A549 (cell line): Measurements from ENCODE around the gene TBC1D25. TPM values are rescaled to one million over a fixed set of nuclear protein-coding genes. Genes with fewer than 3 reads are reported as not detected.
"Not testable (repeated sequence)": the region's sequence is repeated elsewhere in the genome, so short reads cannot be mapped to it uniquely, and the experiment has no call there.

Source experiments
- ATAC-seq, 2 experiments: fragments of 200-7000 bp in 1 of 2; fragments of >200 bp in 1 of 2; cut with Nextera tagmentation in 1 of 2; cut with Tn5 transposase in 1 of 2; 3 replicates each; pipeline versions ENCODE4 v1.8.0 to v1.9.1; 2018 to 2020; ENCODE audit warnings: mild to moderate bottlenecking in 1 of 2, moderate library complexity in 1 of 2
- CTCF ChIA-PET: fragments of 300-600 bp; sonication (Branson Sonifier 250); formaldehyde crosslinking; extraction: SDS; loops from one replicate; lab custom pipeline; 2021; ENCODE audit warnings: antibody characterized with exemption, inconsistent platforms; lab: Yijun Ruan, JAX
- POLR2A ChIA-PET: fragments of 350-600 bp; formaldehyde crosslinking; extraction: SDS; loops from one replicate; lab custom pipeline; 2021; ENCODE audit warnings: antibody characterized with exemption, inconsistent platforms; lab: Yijun Ruan, JAX
- DNase-seq, 2 experiments: peaks; one replicate each; pipeline versions ENCODE4 v3.0.0 to v3.0.0-alpha.2; 2011 to 2016; ENCODE audit warnings: low read depth in 1 of 2, low spot score in 1 of 2
- FAIRE-seq: peaks from 2 replicates; lab custom pipeline; 2011; peaks lifted over from hg19 to GRCh38; lab: Jason Lieb, UNC
- H3K27ac ChIP-seq, 2 experiments: fragments of >200 bp; sonication (Bioruptor Twin); formaldehyde crosslinking; 3 replicates each; pipeline ENCODE4 v1.5.1; 2016 to 2017
- H3K4me1 ChIP-seq: fragments of >200 bp; sonication (Bioruptor Twin); formaldehyde crosslinking; 3 replicates; pipeline ENCODE4 v1.6.1; 2016
- H3K4me2 ChIP-seq: fragments of >200 bp; sonication (Bioruptor Twin); formaldehyde crosslinking; 3 replicates; pipeline ENCODE4 v1.6.1; 2016
- H3K4me3 ChIP-seq: fragments of >200 bp; sonication (Bioruptor Twin); formaldehyde crosslinking; 3 replicates; pipeline ENCODE4 v1.5.1; 2016
- H3K9me3 ChIP-seq: fragments of >200 bp; sonication (Bioruptor Twin); formaldehyde crosslinking; 3 replicates; pipeline ENCODE4 v1.6.1; 2016
- ATOH8 ChIP-seq: fragments of 250-450 bp; sonication (Bioruptor Pico); IDR thresholded peaks from 2 replicates; pipeline ENCODE4 v1.5.0; 2020; ENCODE audit warnings: low read depth, mild to moderate bottlenecking, moderate library complexity
- CBX8 ChIP-seq: fragments of 200-600 bp; sonication (generic); IDR thresholded peaks from 2 replicates; pipeline ENCODE4 v1.6.1; 2016
- CEBPB ChIP-seq, 2 experiments: fragments of >200 bp in 1 of 2; sonication (Bioruptor Twin) in 1 of 2; formaldehyde crosslinking in 1 of 2; IDR thresholded peaks; 2 replicates each; pipeline ENCODE4 v1.6.1; 2012 to 2016
- CHD4 ChIP-seq: fragments of 200-600 bp; sonication (generic); IDR thresholded peaks from 2 replicates; pipeline ENCODE4 v1.6.1; 2016; ENCODE audit warnings: antibody characterized with exemption, mild to moderate bottlenecking, borderline replicate concordance
- FOSB ChIP-seq: fragments of 250-450 bp; sonication (Bioruptor Pico); IDR thresholded peaks from 2 replicates; pipeline ENCODE4 v1.5.0; 2020; ENCODE audit warnings: mild to moderate bottlenecking, moderate library complexity
- HOXB13 ChIP-seq: fragments of 250-450 bp; sonication (Bioruptor Pico); IDR thresholded peaks from 2 replicates; pipeline ENCODE4 v1.5.0; 2020; ENCODE audit warnings: low read depth, mild to moderate bottlenecking, moderate library complexity
- HOXB5 ChIP-seq: fragments of 250-450 bp; sonication (Bioruptor Pico); IDR thresholded peaks from 2 replicates; pipeline ENCODE4 v1.5.0; 2020; ENCODE audit warnings: mild to moderate bottlenecking, moderate library complexity
- MAFK ChIP-seq: fragments of 450-650 bp; IDR thresholded peaks from 2 replicates; pipeline ENCODE4 v1.6.1; 2014; ENCODE audit not compliant: partially characterized antibody
- MAX ChIP-seq: IDR thresholded peaks from 2 replicates; pipeline ENCODE4 v1.6.1; 2012
- PHF8 ChIP-seq: fragments of 200-600 bp; sonication (generic); IDR thresholded peaks from 2 replicates; pipeline ENCODE4 v1.6.1; 2016; ENCODE audit warnings: low read depth, mild to moderate bottlenecking, antibody characterized with exemption, moderate library complexity, borderline replicate concordance
- POLR2A ChIP-seq: IDR thresholded peaks from 2 replicates; pipeline ENCODE4 v1.6.1; 2012; ENCODE audit warnings: mild to moderate bottlenecking, low read length
- POLR2AphosphoS2 ChIP-seq: conservative IDR thresholded peaks from 2 replicates; pipeline ENCODE4 v1.6.1; 2012; ENCODE audit warnings: low read length, improper control_type of control experiment, inconsistent platforms
- RAD21 ChIP-seq, 2 experiments: fragments of >200 bp in 1 of 2; sonication (Bioruptor Twin) in 1 of 2; formaldehyde crosslinking in 1 of 2; IDR thresholded peaks in 1 of 2; conservative IDR thresholded peaks in 1 of 2; 2 replicates in 1 of 2; 3 replicates in 1 of 2; pipeline ENCODE4 v1.6.1; 2012 to 2018; ENCODE audit warnings: inconsistent platforms in 1 of 2
- RARB ChIP-seq: fragments of 250-450 bp; sonication (Bioruptor Pico); IDR thresholded peaks from 2 replicates; pipeline ENCODE4 v1.8.0; 2021; ENCODE audit warnings: mild to moderate bottlenecking, moderate library complexity
- RCOR1 ChIP-seq: fragments of 150-350 bp; IDR thresholded peaks from 2 replicates; pipeline ENCODE4 v1.6.1; 2014; ENCODE audit warnings: antibody characterized with exemption, low read length, low read depth
- RFX5 ChIP-seq: fragments of 450-650 bp; IDR thresholded peaks from 2 replicates; pipeline ENCODE4 v1.7.1; 2014; ENCODE audit warnings: antibody characterized with exemption, mild to moderate bottlenecking, moderate library complexity
- RNF2 ChIP-seq: fragments of 200-600 bp; sonication (generic); IDR thresholded peaks from 2 replicates; pipeline ENCODE4 v1.6.1; 2016; ENCODE audit warnings: low read depth, mild to moderate bottlenecking, antibody characterized with exemption, moderate library complexity, borderline replicate concordance
- TFCP2L1 ChIP-seq: fragments of 250-450 bp; sonication (Bioruptor Pico); IDR thresholded peaks from 2 replicates; pipeline ENCODE4 v1.5.0; 2021; ENCODE audit warnings: mild to moderate bottlenecking
- TP53 ChIP-seq: fragments of 250-450 bp; sonication (Bioruptor Pico); IDR thresholded peaks from 2 replicates; pipeline ENCODE4 v1.5.0; 2021; ENCODE audit warnings: mild to moderate bottlenecking, moderate library complexity
- USF2 ChIP-seq: fragments of 450-650 bp; IDR thresholded peaks from 2 replicates; pipeline ENCODE4 v1.6.1; 2014; ENCODE audit warnings: antibody characterized with exemption
- ZNF302 ChIP-seq: fragments of 250-450 bp; sonication (Bioruptor Pico); IDR thresholded peaks from 2 replicates; pipeline ENCODE4 v1.9.0; 2021; ENCODE audit warnings: inconsistent platforms, mild to moderate bottlenecking, moderate library complexity
- WGBS: methylation state at CpG from one replicate; pipeline ENCODE4 v1.1.6; 2017; ENCODE audit errors: missing lambda C conversion rate; 5-methylcytosine and 5-hydroxymethylcytosine counted together
- polyA plus RNA-seq, 4 experiments: library from polyadenylated mRNA; depleted of rRNA in 3 of 4; stranded (reverse); fragments of >200 nt; fragmentation: RNase III in 1 of 4; extraction: RNeasy Plus Mini Kit Qiagen cat#74134 plus additional on column Dnase treatment in 1 of 4; gene quantifications; 2 replicates in 3 of 4; 3 replicates in 1 of 4; pipeline ENCODE4 v1.2.3, GENCODE V29; 2011 to 2017

TBC1D25 gene
- polyA plus RNA-seq, 2 of the 4 experiments (the other 2 are of a cell fraction) = 8.6 to 13.0 TPM

GRCh38 chrX:48516987-48517386 lies 22.5 kb upstream of the TBC1D25 start:
- no peak for ATAC-seq
- WGBS = 88% methylated on average over 5 of the region's 5 CpGs
- H3K4me3 ChIP-seq = no peak overlapping the region
- no peak for FAIRE-seq
- no peaks in the 10 kb centered on the region for H3K9me3 ChIP-seq
- CTCF ChIA-PET = interaction anchor here (0.6 kb wide), 1 partner anchor 801 kb away, joined by 3 read pairs; no protein-coding TSS in a partner anchor
- H3K4me1 ChIP-seq = 0 out of 3 replicates have a peak, but pooled peaks cover 3% of the 10 kb centered on the region
- POLR2A ChIA-PET = no interaction called here
- no peak for DNase-seq
- H3K27ac ChIP-seq = no peak overlapping the region
- TF ChIP-seq MAX (no peak), RFX5 (no peak), RCOR1 (no peak), CEBPB (IDR thresholded peaks at IDR 0.05) (no peak), POLR2AphosphoS2 (no peak), POLR2A (no peak), ZNF302 (CRISPR knock-in tag) (no peak), RARB (CRISPR knock-in tag) (no peak), ATOH8 (CRISPR knock-in tag) (no peak), RAD21 (conservative IDR thresholded peaks at IDR 0.05 in 1 of 2, IDR thresholded peaks at IDR 0.05 in 1 of 2) (no peak), HOXB13 (CRISPR knock-in tag) (no peak)
- H3K4me2 ChIP-seq = no peak overlapping the region

- CTCF ChIA-PET, H3K9me3 ChIP-seq, H3K4me1 ChIP-seq, H3K4me3 ChIP-seq, H3K27ac ChIP-seq, POLR2A ChIA-PET, H3K4me2 ChIP-seq, ATAC-seq, DNase-seq, FAIRE-seq: not testable (repeated sequence)
- 64% methylated on average over 3 of the region's 4 CpGs for WGBS
Measured at GRCh38 chrX:48519481-48519880, 20.0 kb upstream of the TBC1D25 start.

GRCh38 chrX:48520455-48520854 lies 19.1 kb upstream of the TBC1D25 start:
- H3K9me3 ChIP-seq = no peaks in the 10 kb centered on the region
- no peak overlapping the region for H3K4me3 ChIP-seq
- 94% methylated on average over 2 of the region's 2 CpGs for WGBS
- FAIRE-seq (no peak), DNase-seq (no peak)
- 0 out of 3 replicates have a peak, but pooled peaks cover 3% of the 10 kb centered on the region for H3K4me1 ChIP-seq
- POLR2A ChIA-PET = no interaction called here
- no peak overlapping the region for H3K4me2 ChIP-seq
- TF ChIP-seq CHD4 = no peak
- TF ChIP-seq TP53 (CRISPR knock-in tag) = no peak
- TF ChIP-seq RNF2 = no peak
- no peak for TF ChIP-seq PHF8
- TF ChIP-seq FOSB (CRISPR knock-in tag) = no peak
- TF ChIP-seq TFCP2L1 (CRISPR knock-in tag) = no peak
- TF ChIP-seq MAFK = no peak
- TF ChIP-seq USF2 = no peak
- TF ChIP-seq MAX = no peak
- no peak for TF ChIP-seq CBX8
- TF ChIP-seq HOXB5 (CRISPR knock-in tag) = no peak
- no peak for TF ChIP-seq RFX5
- no peak for TF ChIP-seq RCOR1
- TF ChIP-seq, all 56 proteins: peak for 0
- no peak overlapping the region; a peak in 2 of 6 replicates for H3K27ac ChIP-seq
- no peak for ATAC-seq
- CTCF ChIA-PET = no interaction called here
